HG02623 (cell line): ENCODE data around the gene CLCN2.
A peak's percentile ranks its signal among the peaks of the same experiment; 100 is the strongest.

Experiments used
- ATAC-seq: cut with Tn5 transposase; IDR thresholded peaks from one replicate; pipeline ENCODE4 v1.9.1; 2021; ENCODE audit warnings: moderate library complexity; ENCODE audit not compliant: unreplicated experiment

CLCN2 gene

GRCh38 chr3:184381261-184382224 is 20.1 kb upstream of the CLCN2 start:
- ATAC-seq: no peak

GRCh38 chr3:184380627-184381260 is 19.3 kb upstream of the CLCN2 start:
- ATAC-seq: no peak

- no peak for ATAC-seq
These were observed 18.8 kb upstream of the CLCN2 start for GRCh38 chr3:184380185-184380626.

DNA sequence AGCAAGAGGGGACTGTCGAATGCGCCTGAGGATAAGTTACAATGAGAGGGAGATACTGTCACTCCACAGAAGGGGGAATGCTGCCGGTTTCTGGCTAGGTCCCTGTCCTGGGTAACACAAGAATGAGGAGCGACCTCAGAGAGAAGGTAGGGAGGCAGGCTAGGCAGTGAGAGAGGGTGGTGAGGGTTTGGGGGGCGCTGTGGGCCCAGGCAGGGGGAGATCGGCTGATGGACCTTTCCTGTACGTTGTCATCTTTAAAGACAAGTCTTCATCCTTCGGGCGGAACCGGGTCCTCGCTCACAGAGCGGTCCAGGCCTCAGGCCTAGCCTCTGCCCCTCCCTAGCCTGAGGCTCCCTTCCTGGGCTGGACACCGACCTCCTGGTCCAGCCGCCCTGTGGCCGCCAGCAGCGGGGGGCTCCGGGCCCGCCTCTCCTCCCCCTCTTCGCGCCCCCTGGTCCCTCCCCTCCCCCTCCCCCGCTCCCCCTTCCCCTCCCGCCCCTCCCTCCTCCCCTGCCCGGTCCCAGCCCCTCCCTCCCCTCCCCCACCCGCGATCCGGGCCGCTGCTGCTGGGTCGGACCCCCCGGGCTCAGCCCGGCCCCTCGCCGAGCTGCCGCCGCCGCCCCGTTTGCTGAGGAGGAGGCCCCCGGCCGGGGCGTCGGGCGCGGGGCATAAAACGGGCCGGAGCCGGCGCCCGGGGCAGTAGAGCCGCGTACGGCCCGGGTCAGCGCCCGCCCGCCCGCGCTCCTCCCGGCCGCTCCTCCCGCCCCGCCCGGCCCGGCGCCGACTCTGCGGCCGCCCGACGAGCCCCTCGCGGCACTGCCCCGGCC is 18.2 kb upstream of the CLCN2 start, which contains the start of gene CHRD:
CHRD (plus strand) TSS at position 697 of the 827 bp plus-strand sequence. CDS start 265 bp downstream, outside the sequence.
- ATAC-seq: no peak

GRCh38 chr3:184378651-184379357 is 17.4 kb upstream of the CLCN2 start:
- no peak for ATAC-seq

DNA sequence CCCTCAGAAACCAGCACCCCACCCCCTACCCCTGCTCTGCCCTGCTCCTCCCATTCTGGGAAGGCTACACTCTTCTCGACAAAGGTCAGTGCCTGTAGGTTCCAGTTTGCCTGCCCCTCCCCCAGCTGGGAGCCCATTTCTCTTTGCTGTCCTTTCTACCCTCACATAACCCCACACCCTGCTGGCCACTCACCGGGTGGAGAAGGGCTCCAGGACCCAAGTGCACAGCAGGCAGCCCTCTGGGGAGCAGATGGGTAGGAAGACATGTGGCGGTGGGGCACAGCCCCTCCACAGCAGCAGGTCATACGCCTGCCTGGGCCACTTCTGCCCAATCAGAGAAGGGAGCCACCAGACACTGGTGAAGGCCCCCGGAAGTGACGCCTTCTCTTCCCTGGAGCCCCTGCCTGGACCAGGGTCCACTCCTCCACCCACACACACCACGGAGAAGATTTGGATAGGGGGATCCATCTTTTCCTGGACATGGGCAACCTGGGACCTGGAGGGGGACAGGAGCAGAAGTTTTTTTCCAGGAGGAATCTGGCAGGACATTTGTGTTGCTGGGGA is 16.6 kb upstream of the CLCN2 start, which contains the start of gene THPO:
THPO (minus strand) TSS at position 326 of the 564 bp plus-strand sequence. CDS start 1,948 bp downstream, outside the sequence.
- no peak for ATAC-seq

- no peak for ATAC-seq
These were observed 16.0 kb upstream of the CLCN2 start for GRCh38 chr3:184377374-184377773.

GRCh38 chr3:184375747-184376461 is 14.5 kb upstream of the CLCN2 start:
- ATAC-seq: no peak

GRCh38 chr3:184373422-184373821 is 12.0 kb upstream of the CLCN2 start:
- ATAC-seq: no peak

DNA sequence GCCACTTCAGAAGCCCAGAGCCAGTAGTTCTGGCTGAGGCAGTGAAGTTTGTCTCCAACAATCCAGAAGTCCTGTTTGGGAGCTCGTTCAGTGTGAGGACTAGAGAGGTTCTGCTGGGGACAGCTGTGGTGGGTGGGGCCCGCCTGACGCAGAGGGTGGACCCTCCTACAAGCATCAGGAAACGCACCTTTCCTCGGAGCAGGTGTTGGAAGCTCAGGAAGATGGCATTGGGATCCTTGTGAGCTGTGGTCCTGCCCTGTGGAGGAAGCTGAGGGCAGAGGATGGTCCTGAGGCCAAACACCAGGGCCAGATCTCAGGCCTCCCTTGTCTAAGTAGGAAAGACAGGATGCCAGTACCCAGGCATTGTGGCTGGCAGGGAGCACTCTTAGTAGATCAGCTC is 11.5 kb upstream of the CLCN2 start:
- ATAC-seq: no peak

- ATAC-seq: no peak
These were observed 11.0 kb upstream of the CLCN2 start for GRCh38 chr3:184372296-184372821.

DNA sequence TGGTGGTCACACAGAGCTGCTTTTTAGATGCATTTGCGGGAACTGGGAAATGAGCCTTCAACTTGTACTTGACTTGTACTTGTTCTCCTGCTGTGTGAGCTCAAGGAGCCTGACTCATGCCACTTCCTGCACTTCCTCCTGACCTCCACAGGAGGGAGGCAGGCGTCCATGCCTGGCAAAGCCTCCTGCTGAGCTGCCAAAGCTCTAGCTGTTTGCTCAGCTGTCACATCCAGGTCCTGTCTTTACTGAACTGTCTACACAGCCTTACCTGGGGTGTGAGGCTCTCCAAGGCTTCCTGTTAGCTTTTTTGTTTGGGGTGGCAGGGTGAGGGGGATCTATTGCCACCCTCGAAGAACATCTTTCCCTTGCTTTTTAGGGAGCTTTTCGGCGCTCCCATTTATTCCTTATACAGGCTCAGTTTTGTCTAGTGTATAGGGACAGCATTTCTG is 10.2 kb upstream of the CLCN2 start:
- peak; percentile 64 for ATAC-seq

- ATAC-seq: no peak
These were observed 7.3 kb upstream of the CLCN2 start for GRCh38 chr3:184368586-184369183.

- ATAC-seq: no peak
These were observed 6.7 kb upstream of the CLCN2 start for GRCh38 chr3:184368116-184368515.

- no peak for ATAC-seq
These were observed 5.3 kb upstream of the CLCN2 start for GRCh38 chr3:184366619-184367289.

- peak; percentile 78 for ATAC-seq
These were observed 1.5 kb upstream of the CLCN2 start for GRCh38 chr3:184362668-184363546.
